ENCODE measurements around the gene SYPL2. TPM values are rescaled to one million over a fixed set of nuclear protein-coding genes. Genes with fewer than 3 reads are reported as not detected.

The SYPL2 gene
- total RNA-seq, 1 donor from 2014 or later: 38.6 TPM

DNA sequence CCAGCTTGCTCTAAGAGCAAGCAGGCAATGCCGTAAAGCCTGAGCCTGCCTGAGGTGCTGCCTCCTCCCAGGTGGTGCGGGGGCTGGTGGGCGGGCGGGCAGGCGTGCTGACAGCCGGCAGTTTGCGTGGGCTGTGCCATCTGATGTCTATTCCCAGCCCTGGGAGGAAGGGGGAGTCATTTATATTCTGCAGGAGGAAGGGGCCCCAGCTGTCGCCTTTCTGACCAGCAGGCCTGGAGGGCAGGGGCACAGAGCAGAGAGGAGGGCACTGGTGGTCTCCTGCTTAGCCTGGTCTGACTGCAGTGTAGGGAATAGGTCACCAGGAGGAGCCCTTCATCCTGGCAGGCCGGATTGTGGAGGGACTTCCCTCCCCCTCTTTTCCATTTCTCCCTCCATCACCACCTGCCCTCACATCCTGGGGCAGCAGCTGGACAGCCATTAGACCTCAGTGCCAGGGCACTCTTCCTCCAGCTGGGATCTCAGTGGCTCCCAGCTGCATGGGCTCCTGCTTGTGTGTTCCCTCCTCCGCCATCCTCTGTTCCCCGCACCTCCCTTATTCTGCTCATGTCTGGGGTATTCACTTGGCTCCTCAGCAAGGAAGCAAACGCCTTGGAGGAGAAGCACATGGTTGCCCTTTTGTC, 31.9 kb downstream of the SYPL2 start:
- H3K4me3 ChIP-seq (ENCODE audit: low read length in 3 of 3): no peak overlapping the region
- peak overlapping the region in 1 of 3 donors; percentile 8 for H3K9ac ChIP-seq (ENCODE audit: low read depth in 1 of 3, low read length in 3 of 3)
- H3K4me1 ChIP-seq (ENCODE audit: control insufficient read depth in 3 of 3, insufficient read depth in 3 of 3, low read length in 3 of 3): peaks cover 26 to 58% (median 27%) of the 10 kb centered on the region in 3 donors
- H3K27me3 ChIP-seq (ENCODE audit: control insufficient read depth in 3 of 3, insufficient read depth in 3 of 3, low read length in 3 of 3): no peaks in the 10 kb centered on the region
- H3K36me3 ChIP-seq (ENCODE audit: control insufficient read depth in 3 of 3, insufficient read depth in 3 of 3, low read length in 3 of 3): peaks cover 31 to 52% (median 46%) of the 10 kb centered on the region in 3 donors
- no peaks in the 10 kb centered on the region for H3K9me3 ChIP-seq (ENCODE audit: control insufficient read depth in 3 of 3, low read length in 3 of 3)
- no peak overlapping the region for H3K27ac ChIP-seq (ENCODE audit: low read depth, low read length)

DNA sequence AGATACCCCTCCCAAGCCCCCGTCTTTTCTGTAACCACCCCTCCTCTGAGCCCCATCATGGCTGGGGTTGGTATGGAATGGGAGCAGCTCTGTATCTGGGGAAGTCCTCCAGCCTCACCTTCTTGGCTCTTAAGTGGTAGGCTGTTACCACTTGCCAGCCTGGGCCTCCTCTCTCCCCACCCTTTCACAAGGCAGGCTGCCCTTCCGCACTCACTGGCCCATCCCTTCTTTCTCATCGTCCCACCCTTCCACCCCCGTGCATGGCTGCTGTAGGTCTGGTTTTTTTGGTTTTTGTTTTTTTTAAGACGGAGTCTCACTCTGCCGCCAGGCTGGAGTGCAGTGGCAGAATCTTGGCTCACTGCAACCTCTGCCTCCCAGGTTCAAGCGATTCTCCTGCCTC, 32.7 kb downstream of the SYPL2 start:
- H3K9ac ChIP-seq (ENCODE audit: low read depth in 1 of 3, low read length in 3 of 3): peak overlapping the region in 1 of 3 donors; percentile 16
- H3K36me3 ChIP-seq (ENCODE audit: control insufficient read depth in 3 of 3, insufficient read depth in 3 of 3, low read length in 3 of 3): peaks cover 31 to 55% (median 45%) of the 10 kb centered on the region in 3 donors
- no peaks in the 10 kb centered on the region for H3K9me3 ChIP-seq (ENCODE audit: control insufficient read depth in 3 of 3, low read length in 3 of 3)
- peak overlapping the region; percentile 5 for H3K27ac ChIP-seq (ENCODE audit: low read depth, low read length)
- H3K4me1 ChIP-seq (ENCODE audit: control insufficient read depth in 3 of 3, insufficient read depth in 3 of 3, low read length in 3 of 3): peaks cover 21 to 52% (median 22%) of the 10 kb centered on the region in 3 donors
- no peaks in the 10 kb centered on the region for H3K27me3 ChIP-seq (ENCODE audit: control insufficient read depth in 3 of 3, insufficient read depth in 3 of 3, low read length in 3 of 3)
- no peak overlapping the region for H3K4me3 ChIP-seq (ENCODE audit: low read length in 3 of 3)

DNA sequence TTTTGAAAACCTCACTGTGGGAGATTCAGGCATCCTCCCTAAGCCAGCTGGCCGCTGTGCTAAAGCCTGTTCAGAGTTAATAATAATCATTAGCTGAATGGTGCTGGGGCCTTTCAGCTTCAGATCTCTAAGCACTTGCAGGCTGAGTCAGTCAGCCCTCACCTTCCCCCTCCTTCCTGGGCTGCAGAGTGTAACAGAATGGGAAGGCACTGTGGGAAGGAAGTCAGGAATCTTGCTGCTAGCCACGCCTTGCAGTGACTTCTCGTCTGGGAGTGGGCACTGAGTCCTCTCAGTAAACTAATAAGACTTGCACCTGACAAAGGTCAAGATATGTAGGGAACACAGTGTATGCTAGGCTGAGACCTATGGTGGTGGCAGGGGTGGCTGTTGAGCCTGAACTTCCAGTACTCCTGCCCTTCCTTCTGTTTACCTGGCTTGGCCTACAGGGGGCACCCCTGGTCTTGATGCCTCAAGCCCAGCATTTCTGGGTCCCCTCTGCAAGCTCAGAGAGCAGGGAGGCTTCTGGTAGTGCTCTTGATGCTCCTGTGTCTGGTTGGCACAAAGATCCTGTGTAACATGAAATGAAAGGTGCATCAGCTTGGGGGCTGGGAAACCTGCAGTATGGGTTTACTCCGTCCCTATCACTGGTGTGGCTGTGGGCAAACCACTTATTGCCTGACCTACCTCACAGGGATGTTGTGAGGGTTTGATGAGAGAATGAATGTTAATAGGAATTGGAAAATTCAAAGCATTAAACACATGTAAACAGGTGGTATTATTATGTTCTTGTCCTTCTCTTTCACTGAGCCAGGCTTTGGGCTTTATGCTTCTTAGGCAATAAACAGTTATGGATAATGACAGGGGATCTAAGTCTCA, 33.6 kb downstream of the SYPL2 start:
- H3K4me1 ChIP-seq (ENCODE audit: control insufficient read depth in 3 of 3, insufficient read depth in 3 of 3, low read length in 3 of 3): peaks cover 13 to 44% (median 19%) of the 10 kb centered on the region in 3 donors
- H3K27me3 ChIP-seq (ENCODE audit: control insufficient read depth in 3 of 3, insufficient read depth in 3 of 3, low read length in 3 of 3): no peaks in the 10 kb centered on the region
- H3K4me3 ChIP-seq (ENCODE audit: low read length in 3 of 3): no peak overlapping the region
- H3K36me3 ChIP-seq (ENCODE audit: control insufficient read depth in 3 of 3, insufficient read depth in 3 of 3, low read length in 3 of 3): peaks cover 31 to 55% (median 45%) of the 10 kb centered on the region in 3 donors
- no peak overlapping the region for H3K9ac ChIP-seq (ENCODE audit: low read depth in 1 of 3, low read length in 3 of 3)
- H3K9me3 ChIP-seq (ENCODE audit: control insufficient read depth in 3 of 3, low read length in 3 of 3): no peaks in the 10 kb centered on the region
- H3K27ac ChIP-seq (ENCODE audit: low read depth, low read length): no peak overlapping the region

DNA sequence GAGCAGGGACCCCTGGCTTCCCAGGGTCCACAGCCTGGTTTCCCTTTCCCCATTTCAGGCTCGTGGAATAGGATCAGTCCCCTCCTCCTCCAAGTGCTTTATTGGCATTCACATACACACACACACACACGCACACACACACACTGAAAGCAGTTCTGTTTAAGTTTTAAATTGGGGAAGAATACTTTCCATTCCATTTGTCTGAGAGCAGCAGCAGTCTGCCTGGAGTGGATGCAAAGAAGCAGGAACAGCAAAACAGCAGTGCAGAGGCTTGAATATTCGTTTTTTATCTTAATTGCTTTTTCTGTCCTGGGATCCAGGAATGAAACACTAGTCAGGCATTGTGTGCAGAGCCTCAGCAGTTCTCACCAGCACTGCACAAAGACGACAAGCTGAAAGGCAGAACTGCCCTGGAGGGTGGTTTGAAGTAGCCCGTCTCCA, 34.6 kb downstream of the SYPL2 start:
- H3K9me3 ChIP-seq (ENCODE audit: control insufficient read depth in 3 of 3, low read length in 3 of 3): no peaks in the 10 kb centered on the region
- H3K27me3 ChIP-seq (ENCODE audit: control insufficient read depth in 3 of 3, insufficient read depth in 3 of 3, low read length in 3 of 3): no peaks in the 10 kb centered on the region
- H3K4me3 ChIP-seq (ENCODE audit: low read length in 3 of 3): no peak overlapping the region
- peaks cover 26 to 53% (median 37%) of the 10 kb centered on the region in 3 donors for H3K36me3 ChIP-seq (ENCODE audit: control insufficient read depth in 3 of 3, insufficient read depth in 3 of 3, low read length in 3 of 3)
- H3K27ac ChIP-seq (ENCODE audit: low read depth, low read length): no peak overlapping the region
- no peak overlapping the region for H3K9ac ChIP-seq (ENCODE audit: low read depth in 1 of 3, low read length in 3 of 3)
- H3K4me1 ChIP-seq (ENCODE audit: control insufficient read depth in 3 of 3, insufficient read depth in 3 of 3, low read length in 3 of 3): peaks cover 9 to 51% (median 23%) of the 10 kb centered on the region in 3 donors

DNA sequence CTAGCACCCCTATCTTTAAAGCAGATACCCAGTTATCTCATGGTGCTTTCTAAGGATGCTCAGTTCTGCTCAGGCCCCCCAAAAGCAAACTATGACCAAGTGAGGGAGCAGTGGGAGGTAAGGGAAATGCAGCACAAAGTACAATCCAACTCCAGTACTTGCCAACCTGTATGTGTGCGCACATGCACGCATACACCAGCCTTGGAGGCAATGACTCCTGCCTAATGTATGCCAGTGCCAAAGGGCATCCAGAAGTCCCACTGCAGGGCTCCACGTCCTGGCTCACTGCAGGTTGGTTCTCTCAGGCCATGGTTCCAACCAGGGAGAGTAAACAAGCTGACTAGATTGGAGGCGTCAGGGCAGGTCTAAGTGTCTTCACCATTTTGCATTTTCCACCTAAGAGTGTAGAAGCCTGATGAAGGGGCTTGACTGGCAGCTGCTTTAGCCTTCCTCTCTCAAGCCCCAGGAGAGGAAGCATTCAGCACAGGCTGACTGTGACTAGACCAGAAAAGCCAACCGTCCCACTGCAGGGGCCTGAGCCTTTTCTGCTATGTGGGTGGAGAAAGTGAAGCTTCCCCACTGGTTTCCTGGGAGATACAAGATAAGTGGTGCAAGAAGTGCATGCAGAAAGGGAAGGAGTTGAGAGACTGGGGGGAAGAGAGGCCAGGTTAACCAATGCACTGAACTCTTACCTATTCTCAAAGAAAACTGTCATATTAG, 35.5 kb downstream of the SYPL2 start:
- Histone ChIP-seq H3K36me3 (ENCODE audit: control insufficient read depth in 3 of 3, insufficient read depth in 3 of 3, low read length in 3 of 3) (peaks cover 23 to 49% (median 29%) of the 10 kb centered on the region in 3 donors), H3K27ac (ENCODE audit: low read depth, low read length) (no peak overlapping the region)

GRCh38 chr1:109502364-109502851, 36.1 kb downstream of the SYPL2 start:
- Histone ChIP-seq H3K4me3 (ENCODE audit: low read length in 3 of 3) (no peak overlapping the region), H3K27ac (ENCODE audit: low read depth, low read length) (no peak overlapping the region), H3K9me3 (ENCODE audit: control insufficient read depth in 3 of 3, low read length in 3 of 3) (no peaks in the 10 kb centered on the region), H3K27me3 (ENCODE audit: control insufficient read depth in 3 of 3, insufficient read depth in 3 of 3, low read length in 3 of 3) (no peaks in the 10 kb centered on the region), H3K9ac (ENCODE audit: low read depth in 1 of 3, low read length in 3 of 3) (no peak overlapping the region), H3K36me3 (ENCODE audit: control insufficient read depth in 3 of 3, insufficient read depth in 3 of 3, low read length in 3 of 3) (peaks cover 25 to 51% (median 31%) of the 10 kb centered on the region in 3 donors), H3K4me1 (ENCODE audit: control insufficient read depth in 3 of 3, insufficient read depth in 3 of 3, low read length in 3 of 3) (peaks cover 20 to 65% (median 35%) of the 10 kb centered on the region in 3 donors)

More for the DNA sequence above, 35.5 kb downstream of the SYPL2 start:
- no peak overlapping the region for H3K9ac ChIP-seq (ENCODE audit: low read depth in 1 of 3, low read length in 3 of 3)
- H3K9me3 ChIP-seq (ENCODE audit: control insufficient read depth in 3 of 3, low read length in 3 of 3): no peaks in the 10 kb centered on the region
- no peak overlapping the region for H3K4me3 ChIP-seq (ENCODE audit: low read length in 3 of 3)
- H3K27me3 ChIP-seq (ENCODE audit: control insufficient read depth in 3 of 3, insufficient read depth in 3 of 3, low read length in 3 of 3): no peaks in the 10 kb centered on the region
- H3K4me1 ChIP-seq (ENCODE audit: control insufficient read depth in 3 of 3, insufficient read depth in 3 of 3, low read length in 3 of 3): peaks cover 14 to 59% (median 31%) of the 10 kb centered on the region in 3 donors

DNA sequence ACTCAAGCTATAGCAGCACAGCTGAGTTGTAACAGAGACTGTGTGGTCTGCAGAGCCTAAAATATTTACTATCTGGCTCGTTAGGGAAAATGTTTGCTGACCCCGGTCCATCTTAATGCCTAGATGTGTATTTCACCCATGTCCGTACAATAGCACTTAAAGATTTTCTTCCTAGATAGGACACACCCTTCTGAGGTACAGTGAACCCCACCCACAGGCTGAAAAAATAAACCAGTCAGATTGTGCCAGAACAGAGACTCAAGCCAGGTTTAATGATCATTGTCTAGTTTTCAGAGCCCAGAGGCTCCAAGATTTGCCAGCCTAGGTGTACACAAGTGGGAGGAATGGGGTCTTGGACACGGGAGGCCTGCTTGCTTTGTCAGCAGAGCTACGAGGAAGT, 37.6 kb downstream of the SYPL2 start:
- H3K36me3 ChIP-seq (ENCODE audit: control insufficient read depth in 3 of 3, insufficient read depth in 3 of 3, low read length in 3 of 3): peaks cover 30 to 49% (median 32%) of the 10 kb centered on the region in 3 donors
- H3K9ac ChIP-seq (ENCODE audit: low read depth in 1 of 3, low read length in 3 of 3): no peak overlapping the region
- H3K27ac ChIP-seq (ENCODE audit: low read depth, low read length): no peak overlapping the region
- H3K9me3 ChIP-seq (ENCODE audit: control insufficient read depth in 3 of 3, low read length in 3 of 3): no peaks in the 10 kb centered on the region
- H3K4me1 ChIP-seq (ENCODE audit: control insufficient read depth in 3 of 3, insufficient read depth in 3 of 3, low read length in 3 of 3): peaks cover 30 to 70% (median 43%) of the 10 kb centered on the region in 3 donors
- no peak overlapping the region for H3K4me3 ChIP-seq (ENCODE audit: low read length in 3 of 3)
- H3K27me3 ChIP-seq (ENCODE audit: control insufficient read depth in 3 of 3, insufficient read depth in 3 of 3, low read length in 3 of 3): no peaks in the 10 kb centered on the region

- H3K9me3 ChIP-seq (ENCODE audit: control insufficient read depth in 3 of 3, low read length in 3 of 3): no peaks in the 10 kb centered on the region
- H3K9ac ChIP-seq (ENCODE audit: low read depth in 1 of 3, low read length in 3 of 3): no peak overlapping the region
- H3K27ac ChIP-seq (ENCODE audit: low read depth, low read length): no peak overlapping the region
- peaks cover 32 to 67% (median 40%) of the 10 kb centered on the region in 3 donors for H3K4me1 ChIP-seq (ENCODE audit: control insufficient read depth in 3 of 3, insufficient read depth in 3 of 3, low read length in 3 of 3)
- H3K36me3 ChIP-seq (ENCODE audit: control insufficient read depth in 3 of 3, insufficient read depth in 3 of 3, low read length in 3 of 3): peaks cover 27 to 43% (median 32%) of the 10 kb centered on the region in 3 donors
- no peak overlapping the region for H3K4me3 ChIP-seq (ENCODE audit: low read length in 3 of 3)
- no peaks in the 10 kb centered on the region for H3K27me3 ChIP-seq (ENCODE audit: control insufficient read depth in 3 of 3, insufficient read depth in 3 of 3, low read length in 3 of 3)
Measured at GRCh38 chr1:109504974-109505373, 38.6 kb downstream of the SYPL2 start.

DNA sequence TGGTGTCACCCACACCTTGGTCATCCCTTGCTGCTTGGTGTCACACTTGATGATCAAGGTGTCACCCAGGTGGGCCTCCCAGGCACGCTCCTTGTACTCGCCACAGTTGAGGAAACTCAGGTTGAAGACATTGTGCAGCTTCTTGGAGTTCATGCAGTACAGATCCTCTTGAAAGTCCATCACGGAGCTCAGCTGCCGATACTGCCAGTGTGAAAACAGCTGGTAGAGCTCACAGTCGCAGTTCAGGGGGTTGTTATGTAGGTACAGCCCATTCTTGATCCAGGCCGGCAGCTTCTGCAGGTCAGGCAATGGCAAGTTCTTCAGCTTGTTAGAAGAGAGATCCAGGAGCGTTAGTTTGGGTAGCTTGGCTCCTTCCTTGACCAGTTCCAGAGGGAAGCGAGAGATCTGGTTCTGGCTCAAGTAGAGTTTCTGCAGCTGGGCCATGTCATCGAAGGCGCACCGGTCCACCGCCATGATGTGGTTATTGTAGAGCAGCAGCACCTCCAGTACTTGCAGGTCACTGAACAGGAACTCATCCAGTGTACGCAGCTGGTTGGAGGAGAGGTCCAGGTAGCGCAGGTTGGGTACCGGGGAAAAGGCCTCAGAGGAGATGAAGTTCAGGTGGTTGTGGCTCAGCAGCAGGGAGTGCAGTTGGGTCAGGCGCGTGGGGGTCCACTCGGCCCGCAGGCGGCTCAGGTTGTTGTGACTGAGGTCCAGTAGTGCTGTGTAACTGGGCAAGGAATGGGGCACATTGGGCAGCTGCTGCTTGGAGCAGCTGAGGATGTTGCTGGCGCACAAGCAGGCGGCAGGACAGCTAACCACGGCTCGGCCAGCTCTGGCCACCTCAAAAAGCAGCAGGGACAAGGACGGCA, 41.9 kb downstream of the SYPL2 start:
- Histone ChIP-seq H3K27me3 (ENCODE audit: control insufficient read depth in 3 of 3, insufficient read depth in 3 of 3, low read length in 3 of 3) (no peaks in the 10 kb centered on the region), H3K9ac (ENCODE audit: low read depth in 1 of 3, low read length in 3 of 3) (peak overlapping the region; percentile 76 to 88 (median 82)), H3K36me3 (ENCODE audit: control insufficient read depth in 3 of 3, insufficient read depth in 3 of 3, low read length in 3 of 3) (peaks cover 13 to 19% (median 17%) of the 10 kb centered on the region in 3 donors), H3K27ac (ENCODE audit: low read depth, low read length) (peak overlapping the region; percentile 45), H3K4me3 (ENCODE audit: low read length in 3 of 3) (peak overlapping the region; percentile 72 to 90 (median 85)), H3K4me1 (ENCODE audit: control insufficient read depth in 3 of 3, insufficient read depth in 3 of 3, low read length in 3 of 3) (peaks cover 34 to 51% (median 44%) of the 10 kb centered on the region in 3 donors), H3K9me3 (ENCODE audit: control insufficient read depth in 3 of 3, low read length in 3 of 3) (no peaks in the 10 kb centered on the region)

Data from skeletal muscle tissue (tissue), 4 donors.